Activated CD4-positive, alpha-beta T cell treated with anti-CD3 and anti-CD28 coated beads for 24 hours (primary cell): Measurements from ENCODE around the gene SLBP.
A peak's percentile ranks its signal among the peaks of the same experiment; 100 is the strongest.

Source experiments
- DNase-seq, 2 donors: peaks; one replicate each; pipeline ENCODE4 v3.0.0-alpha.2; 2020; ENCODE audit warnings: low read depth in 2 of 2

SLBP gene

DNA sequence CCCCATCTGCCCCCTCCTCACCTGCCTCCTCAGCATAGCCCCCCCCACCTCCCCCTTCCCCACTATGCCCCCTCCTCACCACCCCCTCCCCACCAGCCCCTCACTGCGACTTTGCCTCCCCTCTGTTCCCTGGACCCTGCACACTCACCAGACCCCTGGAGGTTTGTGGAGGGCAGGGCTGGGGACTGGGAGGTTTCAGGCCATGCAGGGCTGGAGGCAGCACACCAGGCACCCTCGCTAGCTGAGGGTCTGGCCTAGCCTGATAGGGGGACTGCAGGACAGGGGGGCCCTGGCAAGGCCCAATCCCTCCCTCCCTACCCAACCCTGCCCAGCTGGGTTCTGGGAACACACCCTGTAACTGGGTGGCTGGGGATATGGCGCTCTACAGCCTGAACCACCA lies 37.3 kb upstream of the SLBP start:
- no peak for DNase-seq

- DNase-seq, result peak; percentile 71 to 87
Observed at GRCh38 chr4:1748465-1748995, 36.4 kb upstream of the SLBP start.

- no peak for DNase-seq
Observed at GRCh38 chr4:1747603-1747967, 35.5 kb upstream of the SLBP start.

DNA sequence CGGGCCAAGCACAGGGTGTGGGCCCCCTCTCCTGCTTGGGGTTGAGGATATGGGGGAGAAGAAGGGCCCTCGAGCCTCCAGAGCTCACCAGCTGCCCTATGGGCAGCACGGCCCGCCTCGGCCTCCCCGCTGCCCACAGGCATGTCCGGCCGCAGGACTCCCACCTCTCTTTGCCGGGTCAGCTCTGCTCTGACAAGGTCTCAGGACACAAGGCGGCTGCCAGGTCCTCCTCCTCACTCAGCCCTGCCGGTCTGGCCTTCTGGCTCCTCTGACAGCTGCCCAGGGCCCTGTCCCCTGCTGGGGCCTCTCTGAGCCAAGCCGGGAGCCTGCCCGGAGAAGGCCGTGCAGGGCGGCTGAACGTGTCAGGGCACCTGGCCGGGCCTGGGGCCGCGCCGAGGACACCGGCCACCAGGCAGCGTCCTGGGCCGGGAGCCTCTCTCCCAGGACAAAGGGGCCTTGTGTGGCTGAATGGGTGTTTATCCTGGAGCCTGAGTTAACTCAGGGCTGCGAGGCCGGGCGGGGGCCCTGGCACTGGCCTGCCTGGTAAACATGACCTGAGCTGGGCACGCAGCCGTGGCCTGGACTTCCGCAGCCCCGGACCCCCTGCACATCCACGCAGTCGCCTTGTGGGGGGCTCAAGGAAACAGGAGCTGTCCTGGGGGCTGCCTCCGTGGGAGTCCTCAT lies 34.9 kb upstream of the SLBP start:
- DNase-seq, result no peak

DNA sequence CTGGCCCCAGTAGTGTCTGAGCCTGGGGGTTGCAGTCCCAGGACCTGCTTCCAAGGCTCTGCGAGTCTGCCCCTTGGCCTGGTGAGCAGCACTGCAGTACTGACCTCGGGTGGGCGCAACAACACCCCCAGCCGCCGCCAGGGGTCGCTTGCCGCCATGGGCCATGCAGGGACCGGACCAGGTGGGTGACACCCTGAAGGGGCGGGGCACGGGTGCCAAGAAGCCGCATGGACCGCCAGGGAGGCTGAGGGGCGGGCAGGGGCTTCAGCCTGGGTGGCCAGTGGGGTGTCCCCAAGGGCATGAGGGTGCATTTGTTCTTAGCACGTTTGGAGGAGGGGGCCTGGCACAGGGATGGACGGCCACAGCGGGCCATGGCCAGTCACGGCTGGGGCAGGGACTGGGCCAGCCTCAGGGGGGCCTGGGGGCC lies 34.2 kb upstream of the SLBP start:
- peak; percentile 64 to 80 for DNase-seq

- DNase-seq, result no peak
Observed at GRCh38 chr4:1745697-1746096, 33.6 kb upstream of the SLBP start.

DNA sequence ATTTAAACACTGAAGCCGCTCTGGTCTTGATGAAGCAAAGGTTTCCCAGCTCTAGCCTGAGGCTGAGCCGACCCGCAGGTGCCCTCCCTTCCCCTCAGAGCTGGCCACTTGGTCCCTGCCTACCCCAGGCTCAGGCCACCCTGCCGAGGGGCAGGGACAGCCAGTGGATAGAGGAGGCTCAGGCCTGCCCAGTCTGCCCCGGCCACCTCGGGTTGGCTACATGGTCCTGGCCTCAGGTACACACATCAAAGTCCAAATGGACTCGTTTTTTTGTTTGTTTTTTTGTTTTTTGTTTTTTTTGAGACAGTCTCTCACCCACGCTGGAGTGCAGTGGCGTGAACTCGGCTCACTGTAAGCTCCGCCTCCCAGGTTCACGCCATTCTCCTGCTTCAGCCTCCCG lies 33.0 kb upstream of the SLBP start:
- DNase-seq, result no peak

- no peak for DNase-seq
Observed at GRCh38 chr4:1744552-1744951, 32.4 kb upstream of the SLBP start.

DNA sequence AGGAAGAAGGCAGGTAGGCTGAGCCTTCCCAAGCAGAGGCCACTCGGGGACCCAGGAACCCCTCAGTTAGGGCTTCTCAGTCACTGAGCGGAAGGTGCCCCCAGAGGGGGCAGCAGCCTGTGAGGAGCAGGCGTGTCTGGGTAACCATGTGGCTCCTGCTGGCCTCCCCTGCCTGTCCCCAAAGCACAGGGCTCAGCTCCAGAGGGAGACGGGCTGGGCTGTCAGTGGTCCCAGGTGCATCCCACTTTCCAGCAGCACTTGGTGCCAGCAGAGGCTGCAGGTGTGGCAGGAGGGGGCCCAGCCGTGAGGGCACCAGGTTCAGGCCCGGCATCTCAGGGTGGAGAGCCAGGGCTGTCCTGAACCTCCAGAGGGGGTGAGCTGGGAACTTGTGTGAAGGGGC lies 31.9 kb upstream of the SLBP start:
- DNase-seq, result no peak

GRCh38 chr4:1743551-1743950 lies 31.4 kb upstream of the SLBP start:
- DNase-seq, result no peak

DNA sequence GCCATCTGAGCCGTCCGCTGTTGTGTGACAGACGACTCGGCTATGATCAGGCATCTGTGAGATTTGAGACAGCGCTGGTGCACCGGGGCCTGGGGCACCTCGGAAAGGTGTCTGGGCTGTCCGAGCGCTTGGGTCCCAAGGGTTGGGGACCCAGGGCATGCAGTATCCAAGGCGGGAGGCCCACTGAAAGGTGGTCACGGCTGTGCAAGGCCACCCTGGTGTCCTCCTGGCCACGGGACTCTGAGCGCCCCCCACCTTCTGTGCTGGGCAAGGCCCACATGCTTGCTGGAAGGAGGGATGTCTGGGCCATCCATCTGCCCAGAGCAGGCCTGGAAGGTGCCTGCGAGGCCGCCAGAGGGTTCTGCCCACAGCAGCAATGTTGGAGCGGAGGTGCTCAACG lies 29.1 kb upstream of the SLBP start:
- no peak for DNase-seq

DNA sequence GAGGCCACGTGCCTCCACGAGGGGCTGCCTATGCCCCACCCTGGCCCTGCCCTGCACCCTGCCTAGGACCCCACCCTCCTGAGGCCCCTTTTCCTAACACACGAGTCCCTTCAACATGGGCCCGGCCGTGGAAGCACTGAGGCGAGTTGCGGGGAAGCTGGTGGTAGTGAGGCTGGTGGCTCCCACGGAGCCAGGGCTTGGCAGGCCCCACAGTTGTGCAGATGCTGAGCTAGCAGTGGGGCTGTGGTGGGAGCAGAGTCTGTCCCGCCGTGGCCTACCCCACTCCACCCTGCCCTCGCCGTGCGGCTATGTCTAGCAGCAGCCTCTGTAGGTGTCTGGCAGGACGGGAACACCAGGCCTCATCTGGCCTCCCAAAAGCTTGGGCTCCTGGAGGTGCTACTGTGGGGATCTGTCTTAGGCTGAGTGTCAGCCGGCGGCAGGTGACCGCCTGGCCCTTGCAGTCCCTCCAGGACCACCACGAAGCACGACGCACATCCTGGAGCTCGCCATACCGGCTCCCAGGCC lies 28.0 kb upstream of the SLBP start:
- no peak for DNase-seq

DNA sequence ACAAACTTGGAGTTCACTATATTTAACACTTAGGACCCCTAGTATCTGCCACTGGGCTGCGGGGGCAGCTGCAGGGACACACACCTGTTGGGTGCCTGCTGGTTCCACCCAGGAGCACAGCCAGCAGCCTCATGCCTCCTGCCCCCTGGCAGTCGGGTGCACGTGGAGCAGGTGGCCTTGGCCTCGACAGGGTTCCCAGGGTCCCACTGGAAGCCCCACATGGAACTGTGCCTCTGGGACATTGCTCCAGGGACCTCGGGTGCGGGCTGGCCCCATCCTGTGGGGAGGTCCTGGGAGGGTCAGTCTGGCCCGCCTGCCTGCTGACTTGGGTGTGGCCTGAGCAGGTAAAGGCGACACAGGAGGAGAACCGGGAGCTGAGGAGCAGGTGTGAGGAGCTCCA lies 27.2 kb upstream of the SLBP start:
- DNase-seq, result no peak

- DNase-seq, result no peak
Observed at GRCh38 chr4:1738410-1738809, 26.3 kb upstream of the SLBP start.

- DNase-seq, result no peak
Observed at GRCh38 chr4:1737666-1738065, 25.5 kb upstream of the SLBP start.

DNA sequence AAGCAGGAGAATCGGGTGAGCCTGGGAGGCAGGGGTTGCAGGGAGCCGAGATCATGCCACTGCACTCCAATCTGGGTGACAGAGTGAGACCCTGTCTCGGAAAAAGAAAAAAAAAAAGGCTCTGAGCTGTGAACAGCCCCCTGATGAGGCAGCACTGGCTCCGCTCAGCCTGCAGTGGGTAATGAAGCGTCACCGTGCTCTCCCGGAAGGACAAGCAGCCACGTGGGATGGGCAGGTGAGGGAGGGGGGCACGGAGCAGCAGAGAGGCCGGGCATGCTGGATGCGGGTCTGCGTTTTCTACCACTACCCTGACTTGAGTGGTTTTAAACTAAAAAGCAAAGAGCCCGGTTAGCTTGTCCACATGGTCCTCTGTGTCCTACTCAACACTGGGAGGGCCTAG lies 24.7 kb upstream of the SLBP start:
- no peak for DNase-seq

DNA sequence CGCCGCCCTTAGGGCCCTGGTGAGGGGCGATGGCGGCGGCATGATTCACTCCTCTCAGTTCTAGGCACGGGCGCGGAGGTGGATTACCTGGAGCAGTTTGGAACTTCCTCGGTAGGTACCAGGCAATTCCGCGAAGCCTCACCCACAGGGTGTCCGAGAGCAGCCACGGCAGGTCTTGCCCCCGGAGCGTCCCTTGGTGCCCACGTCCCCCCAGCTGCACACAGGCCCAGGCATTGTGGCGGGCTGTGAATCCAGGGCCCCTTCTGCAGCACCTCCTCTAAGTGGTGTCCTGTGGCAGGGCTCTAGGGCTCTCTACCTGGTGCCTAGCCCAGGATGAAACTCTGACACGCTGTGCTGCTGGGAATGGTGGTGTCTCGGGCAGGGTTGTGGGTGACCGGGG lies 23.1 kb upstream of the SLBP start:
- DNase-seq, result no peak

- no peak for DNase-seq
Observed at GRCh38 chr4:1732911-1733310, 20.8 kb upstream of the SLBP start.

DNA sequence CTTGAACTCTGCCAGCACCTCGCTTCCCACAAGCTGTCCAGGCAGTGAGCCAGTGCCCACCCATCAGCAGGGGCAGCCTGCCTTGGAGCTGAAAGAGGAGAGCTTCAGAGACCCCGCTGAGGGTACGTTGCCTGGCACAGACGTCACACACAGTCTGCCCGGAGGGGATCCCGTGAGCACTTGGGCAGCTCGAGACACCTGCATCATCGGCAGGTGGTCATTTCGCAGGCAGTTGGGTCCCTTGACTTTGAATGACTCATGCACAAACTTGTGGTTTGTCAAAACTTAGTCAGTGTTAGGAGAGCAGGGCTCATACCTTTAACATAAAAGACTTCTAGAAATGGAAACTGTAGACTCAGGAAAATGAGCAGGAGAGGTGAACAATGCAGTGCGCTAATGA lies 19.1 kb upstream of the SLBP start:
- no peak for DNase-seq

- no peak for DNase-seq
Observed at GRCh38 chr4:1730532-1731135, 18.5 kb upstream of the SLBP start.

DNA sequence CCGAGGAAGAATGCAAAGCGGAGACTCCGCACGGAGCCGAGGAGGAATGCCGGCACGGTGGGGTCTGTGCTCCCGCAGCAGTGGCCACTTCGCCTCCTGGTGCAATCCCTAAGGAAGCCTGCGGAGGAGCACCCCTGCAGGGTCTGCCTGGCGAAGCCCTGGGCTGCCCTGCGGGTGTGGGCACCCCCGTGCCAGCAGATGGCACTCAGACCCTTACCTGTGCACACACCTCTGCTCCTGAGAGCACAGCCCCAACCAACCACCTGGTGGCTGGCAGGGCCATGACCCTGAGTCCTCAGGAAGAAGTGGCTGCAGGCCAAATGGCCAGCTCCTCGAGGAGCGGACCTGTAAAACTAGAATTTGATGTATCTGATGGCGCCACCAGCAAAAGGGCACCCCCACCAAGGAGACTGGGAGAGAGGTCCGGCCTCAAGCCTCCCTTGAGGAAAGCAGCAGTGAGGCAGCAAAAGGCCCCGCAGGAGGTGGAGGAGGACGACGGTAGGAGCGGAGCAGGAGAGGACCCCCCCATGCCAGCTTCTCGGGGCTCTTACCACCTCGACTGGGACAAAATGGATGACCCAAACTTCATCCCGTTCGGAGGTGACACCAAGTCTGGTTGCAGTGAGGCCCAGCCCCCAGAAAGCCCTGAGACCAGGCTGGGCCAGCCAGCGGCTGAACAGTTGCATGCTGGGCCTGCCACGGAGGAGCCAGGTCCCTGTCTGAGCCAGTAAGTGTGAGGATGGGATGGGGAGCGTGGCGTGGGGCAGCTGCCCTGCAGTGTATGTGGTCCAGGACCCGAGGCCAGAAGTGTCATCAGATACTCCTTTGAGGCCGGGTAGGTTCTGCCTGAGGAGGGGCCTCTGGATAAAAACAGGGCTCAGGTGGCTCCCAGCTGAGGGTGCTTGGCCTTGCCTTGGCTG lies 16.2 kb upstream of the SLBP start:
- no peak for DNase-seq
